ENCODE results near the gene PCK2. TPM values are rescaled to one million over a fixed set of nuclear protein-coding genes. Genes with fewer than 3 reads are reported as not detected.
A peak's percentile ranks its signal among the peaks of the same experiment; 100 is the strongest.

The PCK2 gene
- total RNA-seq, 2 donors from 2014 or later, result 150 to 223 TPM

DNA sequence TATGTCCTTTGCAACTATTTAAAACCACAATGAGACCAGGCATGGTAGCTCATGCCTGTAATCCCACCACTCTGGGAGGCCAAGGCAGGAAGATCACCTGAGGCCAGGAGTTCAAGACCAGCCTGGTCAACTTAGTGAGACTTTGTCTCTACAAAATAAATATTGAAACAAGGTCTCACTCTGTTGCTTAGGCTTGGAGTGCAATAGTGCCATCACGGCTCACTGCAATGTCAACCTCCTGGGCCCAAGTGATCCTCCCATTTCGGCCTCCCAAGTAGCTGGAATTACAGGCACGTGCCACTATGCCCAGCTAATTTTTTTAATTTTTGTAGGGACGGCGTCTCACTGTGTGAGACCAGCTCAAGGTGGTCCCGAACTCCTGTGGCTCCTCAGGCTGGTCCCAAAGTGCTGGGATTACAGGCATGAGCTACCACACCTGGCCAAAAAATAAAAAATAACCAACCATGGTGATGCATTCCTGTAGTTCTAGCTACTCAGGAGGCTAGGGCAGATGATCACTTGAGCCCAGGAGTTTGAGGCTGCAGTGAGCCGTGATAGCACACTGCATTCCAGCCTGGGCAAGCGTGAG lies 35.4 kb downstream of the PCK2 start:
- intact Hi-C loops (cut with DNase I, micrococcal nuclease), result no loop called here
- DNase-seq, result no peak
- no peak for ATAC-seq

DNA sequence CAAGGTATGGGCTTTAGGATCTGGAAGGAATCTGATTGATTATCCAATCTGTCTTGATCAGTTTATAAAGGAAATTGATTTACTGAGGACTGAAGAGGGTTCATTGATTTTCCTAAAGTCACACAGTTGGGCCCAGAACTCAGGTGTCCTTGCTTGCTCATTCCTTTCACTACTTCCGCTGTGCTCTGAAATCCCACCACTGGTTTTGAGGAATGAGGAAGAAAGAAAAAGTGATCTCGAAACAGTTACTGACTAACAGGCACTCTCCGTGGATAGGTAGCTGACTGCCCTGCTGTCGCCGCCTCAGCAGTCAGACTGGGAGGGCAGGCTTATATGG lies 36.2 kb downstream of the PCK2 start, which contains the start of gene FITM1:
Gene FITM1 (plus strand): TSS at position 280 of the 337 bp plus-strand sequence. CDS start 905 bp downstream, outside the sequence.
- DNase-seq (no peak), ATAC-seq (no peak)
- intact Hi-C loops (cut with DNase I, micrococcal nuclease), result no loop called here

DNA sequence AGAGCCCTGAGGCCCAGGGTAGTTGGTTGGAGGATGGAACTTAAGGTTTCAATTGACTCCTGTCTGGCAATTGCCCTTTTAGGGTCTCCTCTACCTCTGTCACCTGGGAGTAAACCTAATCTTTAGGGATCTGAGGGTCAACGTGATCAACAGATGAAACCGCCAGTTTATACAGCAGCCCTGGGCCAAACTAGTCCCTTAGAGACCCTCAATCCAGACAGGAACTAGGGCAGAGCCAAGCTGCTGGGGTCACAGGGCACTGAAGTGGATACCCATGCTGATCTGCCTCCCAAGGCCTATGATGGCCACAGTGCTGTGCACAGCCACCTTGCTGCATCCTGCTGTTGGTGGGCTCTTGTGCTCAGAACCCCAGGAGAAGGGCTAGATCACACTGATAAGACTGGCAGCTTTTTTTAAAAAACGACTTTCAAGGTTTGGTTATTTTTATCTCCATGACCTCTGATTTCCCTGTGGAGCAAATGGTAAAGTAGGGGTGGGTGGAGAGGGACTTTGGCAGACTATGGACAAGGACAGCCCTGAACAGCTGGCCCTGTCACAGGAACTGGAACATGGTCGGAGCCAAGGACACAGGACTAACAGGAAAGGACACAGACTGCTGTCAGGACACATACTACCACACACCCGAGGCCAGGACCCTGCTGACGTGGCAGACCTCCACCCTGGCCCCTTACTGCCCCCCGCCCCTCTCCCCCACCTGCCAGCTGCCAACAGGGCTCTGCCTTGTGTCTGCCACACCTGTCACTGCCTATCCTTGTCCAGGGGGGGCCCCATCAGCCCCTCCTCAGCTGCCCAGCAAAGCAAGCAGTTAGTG lies 36.8 kb downstream of the PCK2 start:
- ATAC-seq, result no peak
- intact Hi-C loops (cut with DNase I, micrococcal nuclease), result no loop called here
- no peak for DNase-seq

DNA sequence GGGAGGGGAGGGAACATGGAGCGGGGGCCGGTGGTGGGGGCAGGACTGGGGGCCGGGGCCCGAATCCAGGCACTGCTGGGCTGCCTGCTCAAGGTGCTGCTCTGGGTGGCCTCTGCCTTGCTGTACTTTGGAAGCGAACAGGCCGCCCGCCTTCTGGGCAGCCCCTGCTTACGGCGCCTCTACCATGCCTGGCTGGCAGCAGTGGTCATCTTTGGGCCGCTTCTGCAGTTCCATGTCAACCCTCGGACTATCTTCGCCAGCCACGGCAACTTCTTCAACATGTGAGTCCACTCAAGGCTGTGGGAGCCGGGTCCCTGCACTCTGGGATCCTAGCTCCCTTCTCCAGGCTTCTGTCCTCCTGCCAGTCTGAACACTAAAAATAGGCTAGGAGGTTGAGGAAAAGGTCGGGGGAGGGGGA lies 37.4 kb downstream of the PCK2 start:
- intact Hi-C loops (cut with DNase I, micrococcal nuclease), result no loop called here
- ATAC-seq (no peak), DNase-seq (no peak)

DNA sequence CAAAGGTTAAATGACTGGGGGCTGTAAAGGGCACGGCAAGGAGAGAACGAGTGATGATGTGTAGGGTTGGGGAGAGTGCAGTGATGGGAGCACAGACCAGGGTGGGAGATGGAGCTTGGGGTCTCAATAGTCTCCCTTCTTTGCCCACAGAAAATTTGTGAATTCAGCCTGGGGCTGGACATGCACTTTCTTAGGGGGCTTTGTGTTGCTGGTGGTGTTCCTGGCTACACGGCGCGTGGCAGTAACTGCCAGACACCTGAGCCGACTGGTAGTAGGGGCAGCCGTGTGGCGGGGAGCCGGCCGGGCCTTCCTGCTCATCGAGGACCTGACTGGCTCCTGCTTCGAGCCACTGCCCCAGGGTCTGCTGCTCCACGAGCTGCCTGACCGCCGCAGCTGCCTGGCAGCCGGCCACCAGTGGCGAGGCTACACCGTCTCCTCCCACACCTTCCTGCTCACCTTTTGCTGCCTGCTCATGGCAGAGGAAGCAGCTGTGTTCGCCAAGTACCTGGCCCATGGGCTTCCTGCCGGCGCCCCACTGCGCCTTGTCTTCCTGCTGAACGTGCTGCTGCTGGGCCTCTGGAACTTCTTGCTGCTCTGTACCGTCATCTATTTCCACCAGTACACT lies 38.1 kb downstream of the PCK2 start:
- ATAC-seq (no peak), DNase-seq (peak in 1 of 2 donors; percentile 24)
- intact Hi-C loops (cut with DNase I, micrococcal nuclease), result no loop called here

DNA sequence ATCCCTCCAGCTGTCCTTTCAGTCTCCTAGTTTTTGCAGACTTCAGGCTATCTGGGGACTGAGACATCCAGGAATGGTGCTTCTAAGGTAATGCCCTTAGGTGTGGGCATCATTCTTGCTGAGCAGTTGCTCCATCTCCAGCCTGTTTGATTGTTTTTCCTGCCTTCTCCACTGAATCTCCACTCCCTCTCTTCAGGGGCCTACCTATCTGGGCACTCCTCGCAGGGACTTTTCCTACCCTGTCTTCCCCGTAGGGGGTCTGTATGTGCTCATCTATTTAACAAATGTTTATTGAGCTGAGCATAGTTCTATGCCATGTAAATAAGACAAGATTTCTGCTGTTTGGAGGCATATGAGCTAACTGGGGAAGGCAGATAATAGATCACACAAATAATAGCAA lies 38.9 kb downstream of the PCK2 start:
- intact Hi-C loops (cut with DNase I, micrococcal nuclease), result no loop called here
- DNase-seq (no peak), ATAC-seq (no peak)

DNA sequence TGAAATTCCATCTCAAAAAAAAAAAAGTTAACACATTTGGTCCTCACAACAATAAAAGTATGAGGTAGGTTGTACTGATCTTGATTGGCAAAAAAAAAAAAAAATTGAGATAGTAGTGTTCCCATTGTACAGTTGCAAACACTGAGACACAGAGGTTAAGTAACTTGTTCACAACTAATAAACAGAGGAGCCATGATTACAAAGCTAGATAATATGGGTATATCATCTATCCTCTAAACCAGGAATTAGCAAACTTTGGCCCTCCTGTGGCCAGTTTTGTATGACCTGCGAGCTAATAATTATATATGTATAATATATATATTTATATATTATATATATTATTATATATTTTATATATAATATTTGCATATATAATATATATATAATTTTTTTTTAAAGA lies 39.6 kb downstream of the PCK2 start:
- no peak for ATAC-seq
- intact Hi-C loops (cut with DNase I, micrococcal nuclease), result no loop called here
- no peak for DNase-seq

DNA sequence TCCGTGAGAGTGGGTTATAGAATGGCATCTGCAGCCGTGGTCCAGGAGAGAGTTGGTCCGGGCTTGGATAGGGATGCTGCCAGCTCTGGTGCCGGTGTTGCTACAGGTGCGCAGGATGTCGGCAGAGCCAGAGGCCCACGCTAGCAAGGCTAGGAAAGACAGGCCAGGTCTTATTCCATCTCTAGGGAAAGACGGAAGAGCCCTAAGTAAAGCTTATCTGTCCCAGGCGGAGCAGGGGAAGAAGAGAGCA lies 41.4 kb downstream of the PCK2 start:
- intact Hi-C loops (cut with DNase I, micrococcal nuclease), result no loop called here
- ATAC-seq (no peak), DNase-seq (no peak)

DNA sequence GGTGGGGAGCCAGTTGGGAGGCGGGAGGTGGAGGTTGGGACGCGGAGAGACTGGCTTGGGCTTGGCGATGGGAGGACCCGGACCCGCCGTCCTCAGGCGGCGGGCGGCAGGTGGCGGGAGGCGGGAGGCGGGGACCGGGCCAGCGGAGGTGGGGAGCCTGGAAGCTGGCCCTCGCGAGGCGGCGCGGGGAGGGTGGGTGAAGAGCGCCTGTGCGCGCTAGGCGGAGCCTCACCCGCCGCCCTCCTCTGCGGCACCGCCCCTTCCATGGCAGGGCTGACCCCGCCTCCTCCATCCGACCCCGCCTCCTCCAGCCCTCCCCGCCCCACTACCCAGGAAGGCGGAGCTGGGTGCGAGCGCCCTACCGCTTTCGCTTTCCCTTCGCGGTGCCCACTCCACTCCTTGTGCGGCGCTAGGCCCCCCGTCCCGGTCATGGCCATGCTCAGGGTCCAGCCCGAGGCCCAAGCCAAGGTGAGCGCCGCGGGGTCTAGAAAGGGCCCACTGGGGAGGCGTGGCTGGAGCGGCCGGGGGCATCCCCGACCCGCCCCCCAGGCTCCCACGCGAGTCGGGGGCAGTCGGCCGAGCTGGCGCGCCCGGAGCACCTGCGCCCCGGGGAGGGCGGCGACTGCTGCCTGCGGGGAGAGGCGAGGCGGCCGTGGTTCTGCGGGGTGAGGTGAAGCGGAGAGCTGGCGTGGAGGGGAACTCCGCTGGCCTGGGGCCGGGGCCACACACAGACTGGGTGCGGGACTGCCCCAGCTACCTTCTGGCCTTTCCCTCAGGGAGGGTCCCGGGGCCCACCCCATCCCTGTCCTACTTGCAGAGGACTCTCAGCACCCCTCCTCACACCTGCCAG lies 41.9 kb downstream of the PCK2 start, which contains the start of gene PSME1:
Gene PSME1 (plus strand): TSS at position 361 of the 850 bp plus-strand sequence. CDS start 69 bp downstream, at position 430.
- intact Hi-C loops (cut with DNase I, micrococcal nuclease), result no loop called here
- peak; percentile 93 for ATAC-seq
- peak; percentile 94 to 97 for DNase-seq

DNA sequence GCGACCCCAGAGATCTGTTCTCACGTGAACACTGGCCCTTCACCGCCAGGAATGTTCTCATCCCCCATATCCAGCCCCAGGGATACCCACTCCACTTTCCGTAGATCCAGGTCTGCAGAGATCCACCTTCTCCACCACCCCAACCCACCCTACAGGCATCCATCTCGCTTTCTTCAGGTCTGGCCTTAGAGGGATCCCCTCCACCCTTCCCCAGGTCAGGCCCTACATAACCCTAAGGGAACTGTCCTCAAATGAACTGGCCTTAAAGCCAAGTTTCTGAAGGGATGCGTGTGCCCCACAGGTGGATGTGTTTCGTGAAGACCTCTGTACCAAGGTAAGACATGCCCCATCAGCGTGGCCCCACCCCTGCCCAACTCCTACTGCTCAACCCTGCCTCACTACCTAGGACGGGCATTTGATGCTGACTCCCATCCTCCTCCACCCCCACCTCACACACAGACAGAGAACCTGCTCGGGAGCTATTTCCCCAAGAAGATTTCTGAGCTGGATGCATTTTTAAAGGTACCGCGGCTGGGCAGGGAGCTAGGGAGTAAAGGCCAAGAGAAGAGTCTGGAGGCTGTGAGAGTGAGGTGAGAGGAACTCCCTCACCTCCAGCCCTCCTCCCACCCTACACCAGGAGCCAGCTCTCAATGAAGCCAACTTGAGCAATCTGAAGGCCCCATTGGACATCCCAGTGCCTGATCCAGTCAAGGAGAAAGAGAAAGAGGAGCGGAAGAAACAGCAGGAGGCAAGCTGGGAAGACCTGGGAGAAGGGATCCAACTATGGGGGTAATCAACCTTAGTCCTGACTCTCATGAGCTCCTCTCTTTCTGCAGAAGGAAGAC lies 42.8 kb downstream of the PCK2 start:
- no peak for ATAC-seq
- intact Hi-C loops (cut with DNase I, micrococcal nuclease), result no loop called here
- DNase-seq, result peak in 1 of 2 donors; percentile 40

DNA sequence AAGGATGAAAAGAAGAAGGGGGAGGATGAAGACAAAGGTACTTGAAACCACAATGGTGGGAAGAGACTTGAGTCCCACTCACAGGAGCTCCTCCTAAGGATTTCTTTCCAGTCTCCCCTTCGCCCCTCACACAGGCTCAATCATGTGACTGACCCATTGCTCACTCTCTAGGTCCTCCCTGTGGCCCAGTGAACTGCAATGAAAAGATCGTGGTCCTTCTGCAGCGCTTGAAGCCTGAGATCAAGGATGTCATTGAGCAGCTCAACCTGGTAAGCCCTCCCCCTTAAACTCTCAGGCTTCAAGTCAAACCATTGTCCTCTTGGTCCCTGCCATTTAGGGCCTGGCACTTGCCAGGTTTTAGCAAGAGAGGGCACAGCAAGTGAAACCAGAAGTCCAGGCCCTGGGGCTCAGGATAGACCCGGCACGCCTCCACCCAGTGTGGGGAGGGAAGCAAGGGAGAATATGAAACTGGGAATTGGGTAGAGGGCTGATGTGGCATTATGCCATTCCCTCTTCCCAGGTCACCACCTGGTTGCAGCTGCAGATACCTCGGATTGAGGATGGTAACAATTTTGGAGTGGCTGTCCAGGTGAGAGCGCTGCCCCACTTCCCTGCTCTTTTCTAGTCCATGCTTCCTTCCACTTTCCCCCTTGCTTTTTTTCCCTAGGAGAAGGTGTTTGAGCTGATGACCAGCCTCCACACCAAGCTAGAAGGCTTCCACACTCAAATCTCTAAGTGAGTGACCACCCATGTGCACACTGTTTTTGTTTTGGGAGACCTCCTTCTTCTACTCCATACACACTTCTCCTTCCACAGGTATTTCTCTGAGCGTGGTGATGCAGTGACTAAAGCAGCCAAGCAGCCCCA lies 43.7 kb downstream of the PCK2 start:
- intact Hi-C loops (cut with DNase I, micrococcal nuclease), result no loop called here
- ATAC-seq (no peak), DNase-seq (no peak)

DNA sequence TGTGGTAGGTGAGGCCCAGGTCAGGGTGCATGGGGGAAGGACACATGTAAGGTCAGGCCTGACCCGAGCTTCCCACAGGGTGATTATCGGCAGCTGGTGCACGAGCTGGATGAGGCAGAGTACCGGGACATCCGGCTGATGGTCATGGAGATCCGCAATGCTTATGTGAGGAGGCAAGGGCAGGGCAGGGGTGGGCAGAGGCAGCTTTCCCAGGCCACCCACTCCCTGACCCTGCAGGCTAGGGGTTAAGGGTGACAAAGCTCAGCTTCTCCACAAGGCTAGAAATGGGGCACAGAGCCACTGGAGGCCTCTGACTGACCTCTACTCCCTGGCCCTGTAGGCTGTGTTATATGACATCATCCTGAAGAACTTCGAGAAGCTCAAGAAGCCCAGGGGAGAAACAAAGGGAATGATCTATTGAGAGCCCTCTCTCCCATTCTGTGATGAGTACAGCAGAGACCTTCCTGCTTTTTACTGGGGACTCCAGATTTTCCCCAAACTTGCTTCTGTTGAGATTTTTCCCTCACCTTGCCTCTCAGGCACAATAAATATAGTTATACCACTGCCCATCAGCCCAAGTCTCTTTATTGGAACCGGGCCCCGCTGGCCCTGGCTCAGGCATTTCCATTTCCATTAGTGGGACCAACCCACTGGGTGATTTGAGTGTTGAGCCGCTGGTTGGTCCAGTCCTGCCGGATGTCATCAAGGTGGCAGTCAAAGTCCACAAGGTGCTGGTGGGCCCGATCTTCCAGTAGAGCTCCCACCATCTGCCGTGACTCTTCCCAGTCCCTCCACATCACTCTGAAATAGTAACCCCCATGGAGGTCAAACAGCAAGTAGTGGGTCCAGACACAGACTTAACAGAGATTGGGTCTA lies 44.5 kb downstream of the PCK2 start:
- intact Hi-C loops (cut with DNase I, micrococcal nuclease), result no loop called here
- DNase-seq (no peak), ATAC-seq (no peak)

DNA sequence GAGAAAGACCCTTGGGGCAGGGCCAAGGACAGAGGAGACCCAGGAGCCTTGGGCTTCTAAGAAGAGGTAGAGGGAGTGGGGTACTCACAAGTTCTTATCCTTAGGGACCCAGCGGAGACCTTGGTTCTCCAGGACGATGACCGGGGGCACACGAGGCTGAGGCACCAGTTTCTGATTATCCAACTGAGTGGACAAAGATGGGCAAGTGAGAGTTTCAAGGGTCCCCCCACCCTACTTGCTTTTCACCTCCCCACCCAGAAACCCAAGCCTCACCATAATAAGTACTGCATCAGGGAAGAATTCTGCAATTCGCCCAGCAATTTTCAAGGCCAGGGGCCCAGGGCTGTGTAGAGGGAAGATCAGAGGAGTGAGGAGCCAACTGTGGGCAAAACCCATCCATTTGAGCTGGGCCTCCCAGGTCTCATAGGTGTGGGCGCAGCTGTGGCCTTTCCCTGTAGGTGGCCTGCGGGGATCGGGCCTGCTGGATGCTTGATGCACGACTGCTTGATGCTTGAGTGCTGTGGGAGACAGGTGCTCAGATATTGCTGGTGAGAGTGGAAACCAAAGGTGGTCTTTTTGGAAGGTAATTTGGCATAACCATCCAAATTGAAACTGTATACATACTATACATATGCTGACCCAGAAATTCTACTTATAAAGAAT lies 45.3 kb downstream of the PCK2 start:
- no peak for ATAC-seq
- intact Hi-C loops (cut with DNase I, micrococcal nuclease), result no loop called here

DNA sequence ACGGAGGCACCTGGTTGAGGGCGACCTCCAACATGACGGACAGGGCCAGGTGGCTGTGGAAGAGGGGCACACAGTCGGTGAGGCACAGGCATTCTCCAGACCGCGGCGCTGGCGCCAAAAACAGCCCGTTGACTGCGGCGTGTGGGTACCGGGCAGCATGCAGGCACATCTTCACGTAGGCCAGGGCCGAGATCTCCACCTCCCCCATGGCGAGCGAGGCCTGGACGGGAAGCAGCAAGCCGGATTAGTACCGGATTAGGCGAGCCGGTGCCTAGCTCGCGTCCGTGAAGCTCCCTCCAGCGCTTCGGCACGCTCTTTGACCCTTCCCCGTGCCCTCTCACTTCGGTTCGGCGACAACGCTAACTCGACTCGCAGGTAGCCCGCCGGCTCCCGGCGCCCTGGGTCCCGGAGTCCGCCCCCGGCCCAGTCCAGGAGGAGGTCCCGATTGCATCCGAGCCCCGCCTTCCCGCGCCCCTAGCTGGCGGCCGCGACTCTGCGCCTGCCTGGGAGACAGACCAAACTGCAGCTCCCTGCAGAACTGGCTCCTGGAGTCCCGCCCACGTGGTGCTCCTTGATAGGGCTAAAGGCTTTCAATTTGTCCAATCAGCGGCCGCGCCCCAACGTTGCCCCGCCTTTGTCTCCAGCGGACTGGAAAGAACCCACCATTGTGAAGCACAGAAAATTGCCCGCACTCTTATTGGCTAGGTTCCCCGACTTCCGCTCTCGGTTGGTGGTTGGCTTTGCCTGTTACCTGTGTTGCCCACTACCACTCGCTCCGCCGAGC lies 47.2 kb downstream of the PCK2 start, which contains the start of gene EMC9:
Gene EMC9 (minus strand): TSS at position 495 of the 784 bp plus-strand sequence. CDS start 287 bp downstream, at position 208.
- DNase-seq, result peak; percentile 100
- ATAC-seq, result peak; percentile 81
- intact Hi-C loops (cut with DNase I, micrococcal nuclease), result no loop called here

More for the DNA sequence above, 45.3 kb downstream of the PCK2 start:
- no peak for DNase-seq

DNA sequence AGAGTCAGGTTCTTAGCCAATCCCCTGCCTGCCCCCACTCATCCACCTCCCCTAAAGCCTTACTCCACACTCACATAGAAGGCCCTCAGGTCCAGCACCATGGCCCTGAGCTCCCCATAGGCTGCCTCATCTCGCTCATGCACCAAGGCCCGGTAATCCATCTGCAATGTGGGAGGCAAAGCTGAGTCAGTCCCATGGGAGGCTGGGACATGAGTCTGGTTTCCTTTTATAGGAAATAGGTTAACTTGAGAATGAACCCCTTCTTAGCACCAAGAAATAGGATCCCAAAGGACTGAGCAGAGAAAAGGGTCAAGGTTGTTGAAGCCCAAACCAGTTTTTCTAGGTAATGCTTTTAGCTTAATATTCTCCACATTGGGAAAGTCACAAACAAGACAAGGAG lies 49.4 kb downstream of the PCK2 start:
- DNase-seq (no peak), ATAC-seq (no peak)
- intact Hi-C loops (cut with DNase I, micrococcal nuclease), result no loop called here
